ENCODE measurements around the gene PTPRG.

DNA sequence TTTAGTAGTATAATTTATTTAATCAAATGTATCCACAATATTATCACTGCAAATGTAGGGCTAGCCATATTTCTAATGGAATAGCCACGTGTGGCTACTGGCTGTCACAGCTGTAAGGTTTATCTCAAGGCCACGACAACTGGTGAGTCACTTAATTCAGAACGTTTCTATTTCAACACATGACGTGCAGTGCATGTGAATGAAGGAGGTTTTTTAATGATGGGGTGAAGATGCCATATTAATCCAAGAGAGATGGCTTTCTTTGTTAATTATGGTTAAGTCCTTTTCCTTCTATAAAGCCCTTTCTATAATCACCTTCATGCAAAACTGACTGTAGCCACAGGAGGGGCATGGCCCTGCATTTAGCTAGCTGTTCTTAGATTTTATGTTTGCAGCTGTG, 600.0 kb downstream of the PTPRG start:
- TF ChIP-seq, protein P1, sequence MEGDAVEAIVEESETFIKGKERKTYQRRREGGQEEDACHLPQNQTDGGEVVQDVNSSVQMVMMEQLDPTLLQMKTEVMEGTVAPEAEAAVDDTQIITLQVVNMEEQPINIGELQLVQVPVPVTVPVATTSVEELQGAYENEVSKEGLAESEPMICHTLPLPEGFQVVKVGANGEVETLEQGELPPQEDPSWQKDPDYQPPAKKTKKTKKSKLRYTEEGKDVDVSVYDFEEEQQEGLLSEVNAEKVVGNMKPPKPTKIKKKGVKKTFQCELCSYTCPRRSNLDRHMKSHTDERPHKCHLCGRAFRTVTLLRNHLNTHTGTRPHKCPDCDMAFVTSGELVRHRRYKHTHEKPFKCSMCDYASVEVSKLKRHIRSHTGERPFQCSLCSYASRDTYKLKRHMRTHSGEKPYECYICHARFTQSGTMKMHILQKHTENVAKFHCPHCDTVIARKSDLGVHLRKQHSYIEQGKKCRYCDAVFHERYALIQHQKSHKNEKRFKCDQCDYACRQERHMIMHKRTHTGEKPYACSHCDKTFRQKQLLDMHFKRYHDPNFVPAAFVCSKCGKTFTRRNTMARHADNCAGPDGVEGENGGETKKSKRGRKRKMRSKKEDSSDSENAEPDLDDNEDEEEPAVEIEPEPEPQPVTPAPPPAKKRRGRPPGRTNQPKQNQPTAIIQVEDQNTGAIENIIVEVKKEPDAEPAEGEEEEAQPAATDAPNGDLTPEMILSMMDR (conservative IDR thresholded peaks at IDR 0.05; ENCODE audit: low read depth, low read length): no peak
- TF ChIP-seq EZH2 (IDR thresholded peaks at IDR 0.05; ENCODE audit: low read length, unreplicated experiment) (no peak), EZH2phosphoT487 (IDR thresholded peaks at IDR 0.05; ENCODE audit: borderline replicate concordance, low read length) (no peak)

All from PC-3 (cell line).